ENCODE data around the gene RBM20.
"Not testable (repeated sequence)": the region's sequence is repeated elsewhere in the genome, so short reads cannot be mapped to it uniquely, and the experiment has no call there.

The RBM20 gene

DNA sequence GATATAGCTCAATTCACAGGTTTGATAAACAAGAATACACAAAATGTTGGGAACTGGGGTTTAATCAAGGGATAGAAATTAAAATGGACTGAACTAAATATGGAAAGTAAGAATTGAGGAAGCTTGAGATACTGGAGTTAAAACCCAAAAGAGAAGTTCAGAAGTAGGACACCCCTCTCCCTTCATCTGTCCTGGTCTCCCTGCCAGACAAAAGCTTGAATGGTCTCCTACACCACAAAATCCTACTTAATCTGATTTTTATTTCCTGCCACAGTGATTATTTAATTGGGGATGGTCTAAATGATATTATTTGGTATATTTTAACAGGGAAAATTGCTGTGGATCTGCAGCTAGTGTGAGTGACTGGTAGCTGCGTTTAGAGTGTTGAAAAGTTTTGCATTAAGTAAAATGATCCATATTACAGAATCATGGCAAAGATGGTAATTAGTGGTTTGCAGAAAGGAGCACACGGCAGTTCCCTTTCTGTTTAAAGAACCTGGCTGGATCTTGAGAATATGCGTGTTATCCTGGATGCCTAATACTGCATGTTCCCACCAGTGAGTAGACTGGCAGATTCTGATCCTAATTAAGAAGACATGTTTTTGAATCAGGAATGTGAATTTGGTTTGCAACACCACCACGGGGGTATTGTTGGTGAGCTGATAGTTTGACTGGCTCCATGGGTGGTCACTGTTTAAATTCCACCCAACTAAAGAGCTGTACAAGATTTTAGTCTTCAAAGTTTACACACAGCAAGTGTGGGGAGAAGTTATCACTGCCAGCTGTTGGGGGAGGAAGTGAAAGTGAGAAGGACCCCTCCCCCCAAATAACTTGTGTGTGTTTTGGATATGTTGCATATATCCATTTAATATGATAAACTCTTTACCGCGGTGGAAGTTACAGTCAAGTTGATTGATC is 5.5 kb downstream of the RBM20 start:
- no peak for DNase-seq

DNA sequence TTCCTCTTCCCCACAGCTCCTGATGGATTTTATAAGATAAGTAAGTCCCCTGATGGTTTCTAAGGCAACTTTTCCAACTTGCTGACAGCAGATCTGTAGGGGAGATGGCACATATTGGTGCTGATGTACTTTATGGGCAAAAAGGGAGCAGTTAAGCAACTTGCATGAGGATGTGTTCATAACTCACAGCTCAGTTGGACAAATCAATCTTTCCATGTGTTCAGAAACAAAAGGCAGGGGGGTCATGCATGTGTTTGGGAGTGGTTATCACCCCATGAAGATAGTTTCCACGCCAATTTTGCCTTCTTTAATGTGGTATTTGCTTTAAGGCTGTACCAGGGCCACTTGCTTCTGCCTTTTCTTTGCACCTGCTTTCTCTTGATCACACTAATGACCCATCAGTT is 6.1 kb downstream of the RBM20 start:
- no peak for DNase-seq

DNA sequence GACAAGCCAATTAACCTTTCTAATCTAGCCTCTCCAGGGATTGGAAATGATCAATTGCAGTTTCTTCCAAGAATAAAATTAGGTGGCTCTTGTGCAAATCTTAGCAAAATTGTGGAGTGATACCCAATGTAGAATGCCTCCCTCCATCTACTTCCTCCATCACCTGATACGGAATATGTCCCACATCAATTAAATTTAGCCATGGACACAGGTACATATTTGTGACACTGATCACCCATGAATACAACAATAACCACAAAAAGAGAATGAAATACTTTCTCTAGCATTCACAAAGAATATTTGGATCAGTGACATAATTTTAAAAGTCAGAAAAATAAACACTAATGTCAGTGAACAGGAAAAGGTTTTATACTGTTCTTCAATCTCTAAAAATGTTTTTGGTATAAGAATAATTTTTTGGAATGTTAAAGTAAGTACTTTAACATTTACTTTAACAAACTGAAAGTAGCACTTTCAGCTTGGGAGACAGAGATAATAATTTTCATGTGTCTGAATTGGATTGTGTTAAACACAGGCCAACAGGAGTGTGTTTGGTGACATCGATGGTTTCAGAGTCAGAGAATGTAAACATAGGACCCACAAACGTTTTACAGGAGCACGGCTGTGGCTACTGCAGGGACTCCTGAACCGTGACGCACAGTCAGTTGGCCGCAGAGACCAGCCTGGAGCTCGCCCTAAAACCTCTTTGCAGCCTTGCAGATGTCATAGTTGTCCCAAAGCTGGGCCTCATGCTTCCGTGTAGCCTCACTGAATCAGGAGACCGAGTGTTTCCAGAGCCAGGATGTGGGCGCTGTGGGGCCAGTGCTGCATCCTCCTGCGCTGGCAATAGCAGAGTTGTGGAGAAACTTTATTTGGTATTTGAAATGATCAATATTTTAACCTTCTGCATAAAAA is 7.2 kb downstream of the RBM20 start:
- DNase-seq = no peak

DNA sequence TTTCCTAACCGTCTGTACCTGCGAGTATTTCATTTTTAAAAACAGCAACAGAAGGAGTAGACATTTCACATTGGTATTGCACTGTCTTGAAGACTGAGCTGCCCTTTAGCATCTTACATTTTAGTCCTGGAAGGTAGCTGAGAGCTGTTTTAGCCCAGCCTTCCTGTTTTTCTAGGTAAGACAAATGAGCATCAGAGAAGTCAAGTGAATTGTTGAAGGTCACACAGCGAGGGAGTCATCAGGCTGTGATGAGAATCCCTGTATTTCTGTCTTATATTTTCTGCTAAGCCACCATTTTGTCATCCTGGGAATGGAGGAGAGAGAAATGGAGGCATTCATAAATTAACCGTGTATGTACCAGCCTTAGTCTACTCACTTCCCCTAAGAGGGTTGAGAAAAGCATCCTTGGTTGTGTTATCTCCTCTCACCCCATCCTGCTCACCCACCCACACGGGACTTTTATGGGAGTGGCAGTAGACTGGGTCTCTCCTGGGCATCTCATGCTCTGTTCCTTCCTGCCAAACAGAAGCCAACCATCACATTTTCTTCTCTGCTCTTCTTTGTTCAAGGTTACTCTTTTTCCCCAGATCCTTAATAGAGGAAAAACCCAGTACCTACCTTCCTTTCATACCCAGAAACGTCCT is 8.5 kb downstream of the RBM20 start:
- no peak for DNase-seq

DNA sequence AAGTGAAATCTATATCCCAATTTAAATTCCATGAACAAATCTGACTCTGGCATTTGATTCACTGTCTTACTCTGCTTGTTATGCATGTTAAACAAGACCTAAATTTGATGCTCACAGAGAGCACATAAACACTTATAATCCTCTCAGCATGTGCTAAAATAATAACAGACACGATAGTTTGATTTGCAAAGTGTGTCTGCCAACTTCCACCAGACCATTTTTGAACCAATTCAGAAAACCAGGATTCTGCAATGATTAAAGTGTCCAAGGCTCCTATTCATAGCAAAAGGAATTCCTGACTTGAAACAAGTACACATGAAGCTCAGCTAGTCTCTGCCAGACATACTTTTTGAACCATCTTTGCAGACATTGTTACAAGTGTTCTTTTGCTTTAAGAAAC is 11.2 kb downstream of the RBM20 start:
- no peak for DNase-seq

DNA sequence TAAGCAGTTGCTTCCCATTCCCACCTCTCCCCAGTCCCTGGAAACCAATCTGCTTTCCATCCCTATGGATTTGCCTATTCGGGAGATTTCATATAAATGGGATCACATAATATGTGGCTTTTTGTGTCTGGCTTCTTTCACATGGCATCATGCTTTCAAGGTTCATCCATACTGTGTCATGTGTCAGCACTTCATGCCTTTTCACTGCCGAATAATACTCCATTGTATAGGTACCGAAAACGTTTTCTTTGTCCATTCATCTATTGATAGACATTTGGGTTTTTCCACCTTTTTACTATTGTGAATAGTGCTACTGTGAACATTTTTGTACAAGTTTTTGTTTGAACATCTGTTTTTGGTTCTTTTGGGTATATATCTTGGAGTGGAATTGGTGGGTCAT is 12.5 kb downstream of the RBM20 start:
- no peak for DNase-seq

DNA sequence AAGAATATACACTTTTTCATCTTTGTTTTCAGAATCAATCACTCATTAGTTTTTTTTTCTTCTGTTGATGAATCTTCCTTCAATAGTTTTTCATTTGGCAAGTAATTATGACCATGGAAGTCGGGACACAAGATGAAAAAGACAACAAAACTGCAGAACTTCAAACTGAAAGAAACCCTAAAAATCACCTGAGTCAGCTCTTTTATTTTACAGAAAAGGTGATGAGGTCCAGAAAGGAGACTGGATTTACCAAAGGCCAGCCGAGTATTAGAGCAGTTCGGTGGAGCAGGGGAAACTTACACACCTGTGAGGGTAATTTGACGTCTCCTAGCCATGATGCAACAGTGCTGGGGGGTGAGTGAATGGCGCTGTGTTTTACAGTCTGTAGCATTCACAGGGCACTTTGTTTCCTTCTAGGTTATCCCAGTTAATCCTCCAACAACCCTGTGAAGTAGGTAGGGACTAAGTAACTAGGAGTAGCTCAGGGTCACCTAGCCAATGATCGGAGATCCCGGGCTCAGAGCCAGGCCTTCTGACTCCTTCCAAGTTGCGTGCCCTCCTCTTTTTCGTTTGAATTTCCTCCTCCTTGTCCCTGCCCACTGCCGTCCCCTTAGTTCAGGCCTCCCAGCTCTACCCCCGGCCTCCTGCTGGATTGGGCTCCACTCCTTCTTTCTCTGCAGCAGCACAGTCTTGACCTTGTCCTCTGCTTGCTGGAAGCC is 14.0 kb downstream of the RBM20 start:
- DNase-seq = no peak

DNA sequence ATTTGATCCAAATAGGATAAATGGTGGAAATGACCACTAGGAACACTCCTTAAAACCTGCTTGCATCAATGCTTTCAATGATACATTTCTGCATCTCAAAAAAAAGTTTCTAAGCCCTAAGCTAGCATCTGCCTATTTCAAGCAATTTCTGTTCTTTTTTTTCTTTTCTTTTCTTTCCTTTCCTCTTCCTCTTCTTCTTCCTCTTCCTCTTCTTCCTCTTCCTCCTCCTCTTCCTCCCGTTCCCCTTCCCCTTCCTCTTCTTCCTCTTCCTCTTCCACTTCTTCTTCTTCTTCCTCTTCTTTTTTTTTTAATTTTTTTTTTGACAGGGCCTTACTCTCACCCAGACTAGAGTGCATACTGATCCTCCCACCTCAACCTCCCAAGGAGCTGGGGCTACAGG is 15.4 kb downstream of the RBM20 start:
- no peak for DNase-seq

DNA sequence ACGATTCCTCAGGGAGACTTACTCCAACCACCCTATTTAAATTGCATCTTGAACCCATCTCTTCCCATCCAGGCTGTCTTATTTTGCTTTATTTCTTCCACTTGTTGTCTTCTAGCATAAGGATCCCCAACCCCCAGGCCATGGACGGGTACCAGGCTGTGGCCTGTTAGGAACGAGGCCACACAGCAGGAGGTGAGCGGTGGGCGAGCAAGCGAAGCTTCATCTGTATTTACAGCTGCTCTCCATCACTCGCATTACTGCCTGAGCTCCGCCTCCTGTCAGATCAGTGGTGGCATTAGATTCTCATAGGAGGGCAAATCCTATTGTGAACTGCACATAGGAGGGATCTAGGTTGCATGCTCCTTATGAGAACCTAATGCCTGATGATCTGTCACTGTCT is 16.2 kb downstream of the RBM20 start:
- not testable (repeated sequence) for DNase-seq

DNA sequence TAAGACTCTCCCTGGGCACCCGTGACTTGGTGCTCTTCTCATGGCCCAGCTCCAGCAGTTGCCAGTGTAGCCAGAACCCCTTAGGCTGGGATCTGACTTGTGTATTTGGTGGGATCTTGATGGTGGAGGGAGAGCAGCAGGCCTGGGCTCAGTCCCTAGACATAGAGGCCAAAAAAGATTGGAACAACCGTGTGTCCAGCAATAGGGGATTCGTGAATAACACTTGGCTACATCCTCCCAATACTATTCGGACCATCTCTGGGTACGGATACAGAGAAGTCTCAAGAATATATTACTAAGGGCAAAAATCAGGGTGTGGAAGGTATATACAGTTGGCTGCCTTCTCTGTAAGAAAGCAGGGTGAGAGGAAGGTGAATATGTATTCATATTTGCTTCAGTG is 17.2 kb downstream of the RBM20 start:
- DNase-seq = no peak

DNA sequence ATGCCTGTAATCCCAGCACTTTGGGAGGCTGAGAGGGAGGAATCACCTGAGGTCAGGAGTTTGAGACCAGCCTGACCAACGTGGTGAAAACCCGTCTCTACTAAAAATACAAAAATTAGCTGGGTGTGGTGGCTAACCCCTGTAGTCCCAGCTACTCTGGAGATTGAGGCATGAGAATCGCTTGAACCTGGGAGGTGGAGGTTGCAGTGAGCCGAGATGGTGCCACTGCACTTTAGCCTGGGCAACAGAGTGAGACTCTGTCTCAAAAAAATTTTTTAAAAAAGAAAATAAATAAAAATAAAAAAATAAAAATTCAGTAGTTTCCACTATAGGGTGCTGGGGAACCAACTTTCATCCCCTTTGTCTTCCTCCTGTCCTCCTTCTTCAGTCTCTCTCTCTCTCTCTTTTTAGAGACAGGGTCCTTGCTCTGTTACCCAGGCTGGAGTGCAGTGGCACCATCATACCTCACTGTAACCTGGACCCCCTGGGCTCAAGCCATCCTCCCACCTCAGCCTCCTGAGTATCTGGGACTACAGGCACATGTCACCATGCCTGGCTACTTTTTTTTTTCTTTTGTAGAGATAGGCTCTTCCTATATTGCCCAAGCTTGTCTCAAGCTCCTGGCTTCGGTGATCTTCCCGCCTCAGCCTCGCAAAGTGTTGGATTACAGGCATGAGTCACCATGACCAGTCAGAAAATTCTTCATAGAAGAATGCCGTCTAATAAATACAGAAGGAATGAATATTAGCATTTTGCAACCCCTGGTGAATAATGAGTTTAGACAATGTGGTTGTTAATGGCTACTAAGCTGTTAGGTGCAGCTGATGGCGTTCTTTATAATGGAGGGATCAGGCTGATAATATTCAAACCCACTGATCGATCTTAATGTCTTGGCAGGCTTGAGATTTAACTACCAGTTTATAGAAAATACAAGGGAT is 20.6 kb downstream of the RBM20 start:
- no peak for DNase-seq

DNA sequence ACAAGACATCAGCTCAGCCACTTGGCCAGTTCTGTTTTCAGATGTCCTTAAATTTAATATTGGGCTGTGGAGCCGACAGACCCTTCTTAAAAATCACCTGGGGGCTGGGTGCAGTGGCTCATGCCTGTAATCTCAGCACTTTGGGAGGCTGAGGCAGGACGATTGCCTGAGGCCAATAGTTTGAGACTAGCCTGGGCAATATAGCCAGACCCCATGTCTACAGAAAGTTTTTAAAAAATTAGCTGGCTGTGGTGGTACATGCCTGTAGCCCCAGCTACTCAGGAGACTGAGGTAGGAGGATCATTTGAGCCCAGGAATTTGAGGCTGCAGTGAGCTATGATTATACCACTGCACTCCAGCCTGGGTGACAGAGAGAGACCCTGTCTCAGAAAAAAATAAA is 22.1 kb downstream of the RBM20 start:
- DNase-seq = not testable (repeated sequence)

DNA sequence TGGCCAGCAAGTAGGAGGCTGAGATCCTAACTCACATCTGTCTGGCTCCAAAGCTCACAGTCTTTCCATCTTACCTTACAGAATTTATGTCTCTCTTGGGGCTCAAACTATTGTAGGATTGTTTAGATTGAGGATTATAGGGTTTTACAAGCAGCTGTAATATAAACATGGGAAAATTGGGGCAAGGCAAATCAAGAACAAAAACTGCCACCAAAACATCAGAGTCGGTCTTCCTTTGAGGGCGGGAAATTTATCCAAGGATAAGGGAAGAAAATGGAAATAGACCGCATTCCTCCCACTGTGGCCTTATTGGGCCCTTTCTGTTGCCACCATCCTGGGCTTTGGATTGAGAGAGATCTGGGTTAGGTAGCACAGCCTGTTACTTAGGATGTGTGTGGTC is 22.5 kb downstream of the RBM20 start:
- no peak for DNase-seq

DNA sequence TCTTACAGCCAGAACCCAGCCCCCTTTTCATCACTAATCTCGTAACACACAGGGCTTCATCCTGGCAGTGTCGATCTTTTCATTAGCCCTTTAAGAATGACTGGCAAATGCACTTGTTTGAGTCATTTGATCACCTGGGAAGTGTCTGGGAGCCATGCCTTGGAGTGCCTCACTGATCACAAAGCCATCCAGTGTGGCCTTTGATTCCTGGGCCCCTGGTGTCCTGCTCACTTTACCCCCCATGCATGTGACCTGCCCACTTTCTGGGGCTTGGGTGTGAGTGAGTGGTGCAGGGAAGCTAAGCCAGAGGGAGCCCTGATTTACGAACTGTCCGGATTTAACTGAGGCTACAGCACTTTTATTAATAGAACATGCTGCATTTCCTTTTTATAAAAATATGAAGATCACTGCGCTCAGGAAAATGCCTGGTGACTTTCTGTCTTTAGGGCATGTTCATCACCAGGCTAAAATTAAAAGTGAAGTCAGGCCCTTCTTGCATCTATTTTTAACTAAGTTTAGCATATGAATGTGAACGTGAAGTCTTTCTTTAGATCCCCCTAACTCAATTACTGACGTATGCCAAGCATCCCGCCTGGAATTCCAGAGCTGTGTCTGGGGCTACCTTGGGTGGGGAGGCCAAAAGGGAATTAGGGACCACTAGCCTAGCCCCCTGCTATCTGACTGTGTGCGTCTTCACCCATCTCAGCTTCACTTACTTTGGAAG is 23.6 kb downstream of the RBM20 start:
- DNase-seq = no peak

DNA sequence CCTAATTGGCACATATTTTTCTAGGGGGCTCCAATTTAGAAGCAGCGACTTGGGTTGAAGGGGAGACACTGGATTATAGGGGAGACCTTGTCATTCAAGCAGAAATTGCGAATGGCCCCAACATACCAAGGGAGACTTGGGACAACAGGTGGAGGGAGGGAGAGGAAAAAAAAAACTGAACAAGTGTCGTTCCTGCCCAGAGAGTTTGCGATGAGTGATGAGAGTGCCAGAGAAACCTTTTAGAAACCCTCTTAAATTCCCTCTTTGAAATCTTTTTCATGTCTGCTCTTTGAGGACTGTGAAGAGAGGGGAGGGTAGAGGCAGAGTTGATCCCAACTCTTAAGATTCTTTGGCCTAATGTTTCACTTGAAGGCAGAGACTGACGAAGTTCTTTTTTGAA is 24.3 kb downstream of the RBM20 start:
- DNase-seq = no peak

DNA sequence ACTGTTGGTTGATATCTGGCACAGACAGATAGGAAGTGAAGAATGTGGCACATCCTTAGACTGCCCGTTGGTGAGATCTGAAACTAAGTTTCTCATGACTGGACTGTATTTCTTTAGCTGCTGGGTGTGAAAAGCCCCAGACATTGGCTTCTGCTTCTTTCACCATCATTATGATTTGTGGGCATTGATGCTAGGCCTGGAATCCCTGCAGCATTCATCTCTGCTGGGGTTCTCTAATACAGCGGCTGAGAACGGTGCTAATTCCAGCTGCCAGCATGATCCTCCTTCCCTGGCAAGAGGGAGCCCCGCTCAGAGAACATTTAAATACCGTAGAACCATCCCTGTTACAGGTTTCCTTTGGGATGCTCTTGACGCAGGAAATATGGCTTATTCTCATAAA is 26.2 kb downstream of the RBM20 start:
- no peak for DNase-seq

DNA sequence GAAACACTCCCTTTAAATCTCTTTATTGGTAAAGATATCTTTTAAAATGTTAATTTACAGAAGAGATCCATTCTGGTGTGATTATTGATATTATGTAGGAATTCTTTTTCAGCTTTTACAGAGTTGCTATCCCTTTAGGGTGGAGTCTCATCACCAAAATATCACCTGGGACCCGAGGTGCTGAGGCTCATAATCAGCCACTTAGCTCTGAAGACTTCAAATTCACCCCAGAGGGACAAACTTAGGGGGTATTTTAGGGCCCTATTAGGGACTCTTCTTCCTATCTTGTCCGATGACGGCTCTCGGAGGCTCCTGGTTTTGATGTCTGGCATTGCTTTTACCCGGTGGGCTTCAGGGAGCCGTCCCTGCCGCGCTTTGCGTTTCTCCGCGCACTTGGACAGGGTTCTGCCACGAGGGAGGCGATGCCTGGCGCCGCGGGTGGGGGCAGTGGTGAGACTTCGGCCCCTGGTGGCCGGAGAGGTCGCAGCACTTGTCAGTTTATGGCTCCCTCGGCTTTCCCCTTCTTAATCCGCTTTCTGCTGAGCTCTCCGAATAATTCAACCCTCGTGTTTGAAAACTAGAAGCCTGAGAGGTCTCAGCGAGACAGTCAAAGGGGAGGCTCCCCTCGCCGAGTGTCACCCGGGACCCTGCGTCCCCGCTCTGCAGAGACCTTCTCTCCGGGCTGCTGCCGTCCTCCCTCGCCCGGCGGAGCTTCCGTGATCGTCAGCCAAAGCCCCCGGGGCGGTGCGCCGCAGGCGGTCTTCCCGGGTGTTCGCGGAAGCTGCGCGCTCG is 27.8 kb downstream of the RBM20 start:
- peak; percentile 37 for DNase-seq

DNA sequence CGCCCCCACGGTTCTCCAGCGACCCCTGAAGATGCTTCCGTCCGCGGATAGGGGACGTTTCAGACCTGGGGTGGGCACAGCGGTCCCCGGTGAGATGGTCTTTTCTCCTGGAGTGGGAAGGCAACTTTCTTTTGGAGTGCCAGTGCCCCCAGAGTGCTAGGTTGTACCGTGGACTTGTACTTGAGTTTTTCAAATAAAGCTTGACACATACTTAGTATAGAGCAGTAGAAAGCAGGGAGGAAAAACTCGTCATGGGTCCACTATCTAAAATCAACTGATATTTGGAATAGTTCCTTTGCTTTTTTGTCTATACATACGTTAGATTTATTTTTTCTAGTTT is 28.4 kb downstream of the RBM20 start:
- DNase-seq = no peak

DNA sequence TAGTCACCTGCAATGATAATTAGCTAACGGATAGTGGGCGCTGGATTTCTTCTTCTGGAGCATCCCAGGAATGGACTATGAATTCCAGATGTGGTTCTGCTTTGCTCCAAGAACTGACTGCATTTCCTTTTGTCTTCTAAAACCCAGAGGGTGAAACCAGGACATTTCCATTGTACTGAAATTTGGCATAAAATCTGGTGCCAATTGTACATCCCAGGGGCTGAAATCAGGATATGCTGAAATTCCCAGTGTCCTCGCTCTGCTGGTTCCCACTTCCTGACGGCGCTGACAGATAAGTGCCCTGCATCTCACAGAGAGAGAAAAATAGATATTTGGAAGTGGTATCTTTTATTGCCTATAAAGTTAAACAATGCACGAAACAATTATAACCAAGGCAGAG is 31.9 kb downstream of the RBM20 start:
- DNase-seq = no peak
